ENCODE results near the gene NUFIP1. TPM values are rescaled to one million over a fixed set of nuclear protein-coding genes. Genes with fewer than 3 reads are reported as not detected.

NUFIP1 gene
- total and polyA plus RNA-seq, 2 experiments from 2014 or later: 4.7 to 5.7 TPM

GRCh38 chr13:44929692-44930091, 59.6 kb downstream of the NUFIP1 start:
- no peak overlapping the region for H3K4me3 ChIP-seq
- H3K27ac ChIP-seq: no peak overlapping the region
- H3K4me1 ChIP-seq (ENCODE audit: low read depth): no peaks in the 10 kb centered on the region
- no peaks in the 10 kb centered on the region for H3K27me3 ChIP-seq
- no peaks in the 10 kb centered on the region for H3K36me3 ChIP-seq
- no peaks in the 10 kb centered on the region for H3K9me3 ChIP-seq (ENCODE audit: low read depth)
- TF ChIP-seq CTCF (IDR thresholded peaks at IDR 0.05; ENCODE audit: low read depth, low read length): no peak
- DNase-seq (ENCODE audit: low read depth in 1 of 2, low spot score in 1 of 2): no peak

- Histone ChIP-seq H3K4me1 (ENCODE audit: low read depth) (no peaks in the 10 kb centered on the region), H3K9me3 (ENCODE audit: low read depth) (no peaks in the 10 kb centered on the region), H3K27ac (no peak overlapping the region), H3K36me3 (no peaks in the 10 kb centered on the region), H3K4me3 (no peak overlapping the region), H3K27me3 (no peaks in the 10 kb centered on the region)
- no peak for DNase-seq (ENCODE audit: low read depth in 1 of 2, low spot score in 1 of 2)
- TF ChIP-seq CTCF (IDR thresholded peaks at IDR 0.05; ENCODE audit: low read depth, low read length): no peak
These were observed 61.3 kb downstream of the NUFIP1 start for GRCh38 chr13:44927968-44928367.

GRCh38 chr13:44921931-44922758, 67.1 kb downstream of the NUFIP1 start:
- DNase-seq (ENCODE audit: low read depth in 1 of 2, low spot score in 1 of 2): peak; percentile 6 to 95
- Histone ChIP-seq H3K4me1 (ENCODE audit: low read depth) (no peaks in the 10 kb centered on the region), H3K27ac (no peak overlapping the region), H3K9me3 (ENCODE audit: low read depth) (no peaks in the 10 kb centered on the region), H3K27me3 (no peaks in the 10 kb centered on the region), H3K4me3 (no peak overlapping the region), H3K36me3 (no peaks in the 10 kb centered on the region)
- TF ChIP-seq CTCF (IDR thresholded peaks at IDR 0.05; ENCODE audit: low read depth, low read length): no peak

GRCh38 chr13:44921246-44921877, 67.9 kb downstream of the NUFIP1 start:
- Histone ChIP-seq H3K27ac (no peak overlapping the region), H3K27me3 (no peaks in the 10 kb centered on the region), H3K4me1 (ENCODE audit: low read depth) (no peaks in the 10 kb centered on the region)

GRCh38 chr13:44920013-44920412, 69.3 kb downstream of the NUFIP1 start:
- no peak for DNase-seq (ENCODE audit: low read depth in 1 of 2, low spot score in 1 of 2)
- Histone ChIP-seq H3K4me3 (no peak overlapping the region), H3K4me1 (ENCODE audit: low read depth) (no peaks in the 10 kb centered on the region), H3K9me3 (ENCODE audit: low read depth) (no peaks in the 10 kb centered on the region), H3K27ac (no peak overlapping the region), H3K27me3 (no peaks in the 10 kb centered on the region), H3K36me3 (no peaks in the 10 kb centered on the region)
- TF ChIP-seq CTCF (IDR thresholded peaks at IDR 0.05; ENCODE audit: low read depth, low read length): no peak

More at GRCh38 chr13:44921246-44921877, 67.9 kb downstream of the NUFIP1 start:
- Histone ChIP-seq H3K4me3 (no peak overlapping the region), H3K36me3 (no peaks in the 10 kb centered on the region), H3K9me3 (ENCODE audit: low read depth) (no peaks in the 10 kb centered on the region)
- no peak for DNase-seq (ENCODE audit: low read depth in 1 of 2, low spot score in 1 of 2)
- no peak for TF ChIP-seq CTCF (IDR thresholded peaks at IDR 0.05; ENCODE audit: low read depth, low read length)
